NCI-H345 treated with DMSO at 0.1 percent for 48 hours (cell line): Measurements from ENCODE around the gene ARHGAP4.

ENCODE experiments used
- DNase-seq: peaks from one replicate; lab custom pipeline; 2025; ENCODE audit not compliant: unreplicated experiment; lab: John Stamatoyannopoulos, UW

The ARHGAP4 gene

GRCh38 chrX:153964105-153964504, 38.0 kb upstream of the ARHGAP4 start:
- DNase-seq, result no peak

- no peak for DNase-seq
Measured at GRCh38 chrX:153963546-153963945, 37.5 kb upstream of the ARHGAP4 start.

- DNase-seq, result no peak
Measured at GRCh38 chrX:153961292-153961691, 35.2 kb upstream of the ARHGAP4 start.

- DNase-seq, result no peak
Measured at GRCh38 chrX:153960786-153961185, 34.7 kb upstream of the ARHGAP4 start.

GRCh38 chrX:153960077-153960476, 34.0 kb upstream of the ARHGAP4 start:
- no peak for DNase-seq

- no peak for DNase-seq
Measured at GRCh38 chrX:153959649-153960048, 33.6 kb upstream of the ARHGAP4 start.

- DNase-seq, result no peak
Measured at GRCh38 chrX:153958605-153959004, 32.5 kb upstream of the ARHGAP4 start.

GRCh38 chrX:153957224-153957623, 31.2 kb upstream of the ARHGAP4 start:
- DNase-seq, result no peak

GRCh38 chrX:153956044-153956907, 30.2 kb upstream of the ARHGAP4 start:
- no peak for DNase-seq

GRCh38 chrX:153955228-153955732, 29.2 kb upstream of the ARHGAP4 start:
- DNase-seq, result no peak

GRCh38 chrX:153954558-153955227, 28.6 kb upstream of the ARHGAP4 start:
- no peak for DNase-seq

GRCh38 chrX:153953892-153954557, 28.0 kb upstream of the ARHGAP4 start:
- DNase-seq, result no peak

GRCh38 chrX:153953342-153953830, 27.3 kb upstream of the ARHGAP4 start:
- no peak for DNase-seq

- DNase-seq, result no peak
Measured at GRCh38 chrX:153952373-153953026, 26.4 kb upstream of the ARHGAP4 start.

- DNase-seq, result no peak
Measured at GRCh38 chrX:153951683-153952372, 25.8 kb upstream of the ARHGAP4 start.

GRCh38 chrX:153950127-153950526, 24.1 kb upstream of the ARHGAP4 start:
- DNase-seq, result no peak

GRCh38 chrX:153948847-153949805, 23.1 kb upstream of the ARHGAP4 start:
- no peak for DNase-seq

GRCh38 chrX:153948002-153948466, 22.0 kb upstream of the ARHGAP4 start:
- DNase-seq, result no peak
